SK-N-SH (cell line): ENCODE results near the gene PDCL2. TPM values are rescaled to one million over a fixed set of nuclear protein-coding genes. Genes with fewer than 3 reads are reported as not detected.

Experiments
- CTCF ChIA-PET: fragments of 300-600, 350-600 bp; formaldehyde crosslinking; extraction: SDS; loops from one replicate; lab custom pipeline; 2021; lab: Yijun Ruan, JAX
- POLR2A ChIA-PET: fragments of 350-600 bp; sonication (Branson Sonifier 250); formaldehyde crosslinking; extraction: SDS; loops from one replicate; lab custom pipeline; 2020; ENCODE audit warnings: antibody characterized with exemption, inconsistent platforms; lab: Yijun Ruan, JAX
- DNase-seq: peaks from one replicate; pipeline ENCODE4 v3.0.0; 2012
- H2AFZ ChIP-seq: fragments of 200-600 bp; sonication (generic); 2 replicates; pipeline ENCODE4 v1.8.1; 2016; ENCODE audit warnings: antibody characterized with exemption, mild to moderate bottlenecking, low read depth
- H3F3A ChIP-seq: fragments of 200-600 bp; sonication (generic); replicated peaks from 2 replicates; pipeline ENCODE3; 2016; ENCODE audit warnings: antibody characterized with exemption, mild to moderate bottlenecking; ENCODE audit not compliant: insufficient read depth
- H3K27ac ChIP-seq, 2 experiments: fragments of 200-500 bp in 1 of 2; fragments of 200-600 bp in 1 of 2; sonication (Bioruptor generic) in 1 of 2; sonication (generic), shearing (Covaris generic) in 1 of 2; 2 replicates each; pipeline versions ENCODE4 v1.5.1 to v1.6.1; 2014 to 2016; ENCODE audit warnings: low read depth in 2 of 2, inconsistent platforms in 1 of 2, low read length in 1 of 2, mild to moderate bottlenecking in 1 of 2, mixed read lengths in 1 of 2
- H3K27me3 ChIP-seq: fragments of 200-600 bp; sonication (generic), shearing (Covaris generic); 2 replicates; pipeline ENCODE4 v1.6.1; 2016; ENCODE audit warnings: mixed run types; ENCODE audit not compliant: insufficient read depth
- H3K36me3 ChIP-seq, 2 experiments: fragments of 200-500 bp in 1 of 2; fragments of 200-600 bp in 1 of 2; sonication (Bioruptor generic) in 1 of 2; sonication (generic) in 1 of 2; replicated peaks in 1 of 2; 2 replicates each; pipeline versions ENCODE3 to v1.5.1; 2014 to 2016; ENCODE audit warnings: low read length in 1 of 2, mild to moderate bottlenecking in 1 of 2; ENCODE audit not compliant: insufficient read depth in 2 of 2, control insufficient read depth in 1 of 2
- H3K4me1 ChIP-seq, 2 experiments: fragments of 200-500 bp in 1 of 2; fragments of 200-600 bp in 1 of 2; sonication (Bioruptor generic) in 1 of 2; sonication (generic), shearing (Covaris generic) in 1 of 2; 2 replicates each; pipeline versions ENCODE4 v1.5.1 to v1.6.1; 2014 to 2016; ENCODE audit warnings: low read depth in 1 of 2, low read length in 1 of 2, mixed run types in 1 of 2; ENCODE audit not compliant: insufficient read depth in 2 of 2, control insufficient read depth in 1 of 2
- H3K4me2 ChIP-seq: fragments of 200-600 bp; sonication (generic), shearing (Covaris generic); 2 replicates; pipeline ENCODE4 v1.6.1; 2017; ENCODE audit warnings: mixed run types
- H3K4me3 ChIP-seq, 2 experiments: fragments of 200-500 bp in 1 of 2; fragments of 200-600 bp in 1 of 2; sonication (Bioruptor generic) in 1 of 2; sonication (generic), shearing (Covaris generic) in 1 of 2; 2 replicates each; pipeline versions ENCODE4 v1.5.1 to v1.8.1; 2014 to 2016; ENCODE audit warnings: low read depth in 2 of 2, inconsistent platforms in 1 of 2, low read length in 1 of 2, mild to moderate bottlenecking in 1 of 2, mixed read lengths in 1 of 2, moderate library complexity in 1 of 2
- H3K79me2 ChIP-seq: fragments of 200-600 bp; sonication (generic); 2 replicates; pipeline ENCODE4 v1.8.1; 2017; ENCODE audit warnings: mild to moderate bottlenecking; ENCODE audit not compliant: insufficient read depth
- H3K9ac ChIP-seq: fragments of 200-600 bp; sonication (generic); 2 replicates; pipeline ENCODE4 v1.6.1; 2017; ENCODE audit warnings: mixed run types
- H3K9me2 ChIP-seq: fragments of 200-600 bp; sonication (generic); 2 replicates; pipeline ENCODE4 v1.6.1; 2017; ENCODE audit warnings: mixed run types
- H3K9me3 ChIP-seq: fragments of 200-600 bp; sonication (generic); 2 replicates; pipeline ENCODE4 v1.6.1; 2017; ENCODE audit warnings: mixed run types, mild to moderate bottlenecking, moderate library complexity
- H4K20me1 ChIP-seq: fragments of 200-600 bp; sonication (generic); 2 replicates; pipeline ENCODE4 v1.6.1; 2017; ENCODE audit warnings: mild to moderate bottlenecking, mixed run types; ENCODE audit not compliant: insufficient read depth
- CHD2 ChIP-seq: fragments of 150-350 bp; IDR thresholded peaks from 2 replicates; pipeline ENCODE4 v1.6.1; 2018; ENCODE audit warnings: low read length; ENCODE audit not compliant: partially characterized antibody
- CTCF ChIP-seq: fragments of 200-600 bp; sonication (generic); IDR thresholded peaks from 2 replicates; pipeline ENCODE4 v1.6.1; 2017; ENCODE audit warnings: antibody characterized with exemption, mild to moderate bottlenecking, moderate library complexity
- ELF1 ChIP-seq: IDR thresholded peaks from 2 replicates; pipeline ENCODE4 v1.4.0; 2012
- EZH2phosphoT487 ChIP-seq: fragments of 200-600 bp; sonication (generic); IDR thresholded peaks from 2 replicates; pipeline ENCODE4 v1.6.1; 2017; ENCODE audit warnings: low read depth, mixed run types, mild to moderate bottlenecking, antibody characterized with exemption, moderate library complexity, borderline replicate concordance
- FOSL2 ChIP-seq: IDR thresholded peaks from 2 replicates; pipeline ENCODE4 v1.4.0; 2012; ENCODE audit warnings: low read depth, mild to moderate bottlenecking, moderate library complexity, borderline replicate concordance
- FOXJ3 ChIP-seq: sonication (generic); formaldehyde crosslinking; IDR thresholded peaks from 2 replicates; pipeline ENCODE4 v1.5.1; 2020; ENCODE audit warnings: mild to moderate bottlenecking, missing genetic modification reagents
- FOXM1 ChIP-seq: IDR thresholded peaks from 2 replicates; pipeline ENCODE4 v1.4.0; 2012; ENCODE audit warnings: low read depth, mild to moderate bottlenecking
- GATA2 ChIP-seq: sonication (generic); formaldehyde crosslinking; IDR thresholded peaks from 2 replicates; pipeline ENCODE4 v1.5.0; 2020; ENCODE audit warnings: mild to moderate bottlenecking, missing genetic modification reagents
- MEF2A ChIP-seq: IDR thresholded peaks from 2 replicates; pipeline ENCODE4 v1.4.0; 2012; ENCODE audit warnings: low read depth, borderline replicate concordance
- MXI1 ChIP-seq: IDR thresholded peaks from 2 replicates; pipeline ENCODE4 v1.6.1; 2012; ENCODE audit warnings: mild to moderate bottlenecking, low read depth, low read length, improper control_type of control experiment
- NFIC ChIP-seq: IDR thresholded peaks from 2 replicates; pipeline ENCODE4 v1.4.0; 2012; ENCODE audit warnings: borderline replicate concordance
- NRF1 ChIP-seq: IDR thresholded peaks from 2 replicates; pipeline ENCODE4 v1.6.1; 2012; ENCODE audit warnings: low read depth, mild to moderate bottlenecking, low read length
- RCOR1 ChIP-seq: fragments of 150-350 bp; IDR thresholded peaks from 2 replicates; pipeline ENCODE4 v1.6.1; 2017; ENCODE audit warnings: antibody characterized with exemption, low read length
- RXRA ChIP-seq: IDR thresholded peaks from 2 replicates; pipeline ENCODE4 v1.4.0; 2012; ENCODE audit warnings: low read depth, mild to moderate bottlenecking, borderline replicate concordance
- SIN3A ChIP-seq: IDR thresholded peaks from 2 replicates; pipeline ENCODE4 v1.6.1; 2012; ENCODE audit warnings: low read depth, mild to moderate bottlenecking, low read length, moderate library complexity, borderline replicate concordance
- TAF1 ChIP-seq: IDR thresholded peaks from 2 replicates; pipeline ENCODE4 v1.6.1; 2012; ENCODE audit warnings: low read depth, mild to moderate bottlenecking, low read length, moderate library complexity, borderline replicate concordance
- TEAD4 ChIP-seq: IDR thresholded peaks from 2 replicates; pipeline ENCODE4 v1.4.0; 2012; ENCODE audit warnings: mild to moderate bottlenecking, borderline replicate concordance; ENCODE audit not compliant: insufficient read depth
- YY1 ChIP-seq: IDR thresholded peaks from 2 replicates; pipeline ENCODE4 v1.4.0; 2012; ENCODE audit warnings: low read depth, mild to moderate bottlenecking
- WGBS: methylation state at CpG from one replicate; pipeline ENCODE4 v1.1.6; 2017; ENCODE audit warnings: low lambda C conversion rate; 5-methylcytosine and 5-hydroxymethylcytosine counted together
- polyA plus RNA-seq, 3 experiments: library from polyadenylated mRNA; depleted of rRNA; stranded (reverse); fragments of >200 nt; gene quantifications; 2 replicates each; pipeline ENCODE4 v1.2.3, GENCODE V29; 2012
- TF ChIP-seq, protein P1 (sequence below): IDR thresholded peaks from 2 replicates; pipeline ENCODE4 v1.4.0; 2012; ENCODE audit warnings: low read depth, borderline replicate concordance

PDCL2 gene
- polyA plus RNA-seq, 1 of the 3 experiments (the other 2 are of a cell fraction), result not detected

GRCh38 chr4:55534306-55534705 is 57.7 kb downstream of the PDCL2 start:
- H2AFZ ChIP-seq, result no peak overlapping the region
- H4K20me1 ChIP-seq, result no peaks in the 10 kb centered on the region
- ChIA-PET CTCF (interaction anchor here (1.0 kb wide), 1 partner anchor 20 kb away, joined by 3 read pairs; no protein-coding TSS in a partner anchor), POLR2A (no interaction called here)
- H3F3A ChIP-seq, result no peaks in the 10 kb centered on the region
- H3K79me2 ChIP-seq, result peaks cover 96% of the 10 kb centered on the region
- no peaks in the 10 kb centered on the region for H3K4me1 ChIP-seq
- peaks cover 0 to 17% of the 10 kb centered on the region in 2 experiments for H3K36me3 ChIP-seq
- TF ChIP-seq YY1 (no peak), TEAD4 (no peak), SIN3A (no peak), CHD2 (no peak), FOXJ3 (no peak), NFIC (no peak), NRF1 (no peak), FOSL2 (no peak), EZH2phosphoT487 (no peak), RXRA (no peak), TAF1 (no peak)
- no peak overlapping the region for H3K9ac ChIP-seq
- DNase-seq, result no peak
- no peak overlapping the region for H3K27ac ChIP-seq
- 0 out of 2 replicates have a peak, but pooled peaks cover 4% of the 10 kb centered on the region for H3K9me3 ChIP-seq
- no peak overlapping the region for H3K4me2 ChIP-seq
- H3K9me2 ChIP-seq, result no peaks in the 10 kb centered on the region
- H3K4me3 ChIP-seq, result no peak overlapping the region
- H3K27me3 ChIP-seq, result no peaks in the 10 kb centered on the region

GRCh38 chr4:55530691-55531090 is 61.4 kb downstream of the PDCL2 start:
- H3F3A ChIP-seq, result no peaks in the 10 kb centered on the region
- no peak for TF ChIP-seq TEAD4
- TF ChIP-seq, all 33 proteins: peak for 0
- 96% methylated on average over 4 of the region's 4 CpGs for WGBS
- Histone ChIP-seq H3K79me2 (peaks cover 93% of the 10 kb centered on the region), H3K27me3 (no peaks in the 10 kb centered on the region), H3K4me3 (no peak overlapping the region), H3K9ac (no peak overlapping the region), H3K4me1 (no peaks in the 10 kb centered on the region), H2AFZ (no peak overlapping the region), H3K9me2 (no peaks in the 10 kb centered on the region), H3K9me3 (0 out of 2 replicates have a peak, but pooled peaks cover 4% of the 10 kb centered on the region), H3K36me3 (peaks cover 0 to 17% of the 10 kb centered on the region in 2 experiments), H4K20me1 (no peaks in the 10 kb centered on the region), H3K27ac (no peak overlapping the region), H3K4me2 (no peak overlapping the region)
- POLR2A ChIA-PET, result no interaction called here
- no peak for DNase-seq
- CTCF ChIA-PET, result interaction anchor here (0.9 kb wide), 1 partner anchor 24 kb away, joined by 6 read pairs; no protein-coding TSS in a partner anchor

DNA sequence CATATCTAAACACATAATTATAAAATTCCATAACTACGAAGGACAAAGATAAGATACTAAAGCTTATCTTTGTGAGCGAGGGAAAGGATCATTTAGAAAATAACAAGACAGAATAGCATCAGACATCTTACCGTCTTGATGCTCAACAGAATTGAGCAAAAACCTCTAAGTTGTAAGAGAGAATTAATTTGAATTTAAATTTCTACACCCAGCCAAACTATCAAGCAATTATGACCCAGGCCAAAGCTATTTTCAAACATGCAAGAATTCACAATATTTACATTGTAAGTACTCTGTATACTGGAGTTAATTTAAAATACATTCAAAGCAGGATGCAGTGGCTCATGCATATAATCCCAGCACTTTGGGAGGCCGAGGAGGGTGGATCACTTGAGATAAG is 61.9 kb downstream of the PDCL2 start:
- no peak overlapping the region for H3K4me3 ChIP-seq
- H2AFZ ChIP-seq, result no peak overlapping the region
- peaks cover 92% of the 10 kb centered on the region for H3K79me2 ChIP-seq
- no peaks in the 10 kb centered on the region for H3K9me2 ChIP-seq
- H3K36me3 ChIP-seq, result peaks cover 0 to 17% of the 10 kb centered on the region in 2 experiments
- POLR2A ChIA-PET, result no interaction called here
- no peak overlapping the region for H3K9ac ChIP-seq
- H3K4me1 ChIP-seq, result no peaks in the 10 kb centered on the region
- H4K20me1 ChIP-seq, result no peaks in the 10 kb centered on the region
- 0 out of 2 replicates have a peak, but pooled peaks cover 4% of the 10 kb centered on the region for H3K9me3 ChIP-seq
- CTCF ChIA-PET, result interaction anchor here (0.9 kb wide), 1 partner anchor 24 kb away, joined by 6 read pairs; no protein-coding TSS in a partner anchor
- 98% methylated on average over 4 of the region's 4 CpGs for WGBS
- no peaks in the 10 kb centered on the region for H3F3A ChIP-seq
- no peaks in the 10 kb centered on the region for H3K27me3 ChIP-seq
- no peak overlapping the region for H3K4me2 ChIP-seq
- no peak overlapping the region for H3K27ac ChIP-seq
- DNase-seq, result no peak
- TF ChIP-seq TEAD4, result no peak
- TF ChIP-seq MXI1, result no peak
- TF ChIP-seq RCOR1, result no peak
- no peak for TF ChIP-seq ELF1
- no peak for TF ChIP-seq EZH2phosphoT487
- TF ChIP-seq CHD2, result no peak
- TF ChIP-seq GATA2, result no peak
- TF ChIP-seq, protein P1, sequence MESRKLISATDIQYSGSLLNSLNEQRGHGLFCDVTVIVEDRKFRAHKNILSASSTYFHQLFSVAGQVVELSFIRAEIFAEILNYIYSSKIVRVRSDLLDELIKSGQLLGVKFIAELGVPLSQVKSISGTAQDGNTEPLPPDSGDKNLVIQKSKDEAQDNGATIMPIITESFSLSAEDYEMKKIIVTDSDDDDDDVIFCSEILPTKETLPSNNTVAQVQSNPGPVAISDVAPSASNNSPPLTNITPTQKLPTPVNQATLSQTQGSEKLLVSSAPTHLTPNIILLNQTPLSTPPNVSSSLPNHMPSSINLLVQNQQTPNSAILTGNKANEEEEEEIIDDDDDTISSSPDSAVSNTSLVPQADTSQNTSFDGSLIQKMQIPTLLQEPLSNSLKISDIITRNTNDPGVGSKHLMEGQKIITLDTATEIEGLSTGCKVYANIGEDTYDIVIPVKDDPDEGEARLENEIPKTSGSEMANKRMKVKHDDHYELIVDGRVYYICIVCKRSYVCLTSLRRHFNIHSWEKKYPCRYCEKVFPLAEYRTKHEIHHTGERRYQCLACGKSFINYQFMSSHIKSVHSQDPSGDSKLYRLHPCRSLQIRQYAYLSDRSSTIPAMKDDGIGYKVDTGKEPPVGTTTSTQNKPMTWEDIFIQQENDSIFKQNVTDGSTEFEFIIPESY, result no peak
- no peak for TF ChIP-seq FOSL2
- TF ChIP-seq NRF1, result no peak
- TF ChIP-seq CTCF, result no peak
- TF ChIP-seq YY1, result no peak
- TF ChIP-seq MEF2A, result no peak
- no peak for TF ChIP-seq FOXM1
